ENCODE data around the gene OR10P1.
A peak's percentile ranks its signal among the peaks of the same experiment; 100 is the strongest.

OR10P1 gene

GRCh38 chr12:55653031-55653430 is 16.3 kb downstream of the OR10P1 start:
- DNase-seq: no peak

GRCh38 chr12:55654511-55655214 is 18.0 kb downstream of the OR10P1 start:
- no peak for DNase-seq

- DNase-seq: no peak
These were observed 20.5 kb downstream of the OR10P1 start for GRCh38 chr12:55657212-55657611.

- no peak for DNase-seq
These were observed 21.5 kb downstream of the OR10P1 start for GRCh38 chr12:55658212-55658611.

GRCh38 chr12:55658635-55659391 is 22.1 kb downstream of the OR10P1 start:
- DNase-seq: no peak

- peak; percentile 34 for DNase-seq
These were observed 23.0 kb downstream of the OR10P1 start for GRCh38 chr12:55659486-55660385.

- DNase-seq: no peak
These were observed 26.7 kb downstream of the OR10P1 start for GRCh38 chr12:55663391-55663790.

- DNase-seq: no peak
These were observed 28.1 kb downstream of the OR10P1 start for GRCh38 chr12:55664826-55665225.

GRCh38 chr12:55666508-55666907 is 29.8 kb downstream of the OR10P1 start:
- no peak for DNase-seq

GRCh38 chr12:55670276-55670675 is 33.6 kb downstream of the OR10P1 start:
- no peak for DNase-seq

GRCh38 chr12:55671746-55672145 is 35.1 kb downstream of the OR10P1 start:
- no peak for DNase-seq

- no peak for DNase-seq
These were observed 36.9 kb downstream of the OR10P1 start for GRCh38 chr12:55673638-55674037.

- DNase-seq: no peak
These were observed 39.0 kb downstream of the OR10P1 start for GRCh38 chr12:55675666-55676065.

- no peak for DNase-seq
These were observed 40.0 kb downstream of the OR10P1 start for GRCh38 chr12:55676707-55677106.

- DNase-seq: no peak
These were observed 43.0 kb downstream of the OR10P1 start for GRCh38 chr12:55679691-55680090.

GRCh38 chr12:55681142-55682077 is 44.7 kb downstream of the OR10P1 start:
- DNase-seq: peak; percentile 77

GRCh38 chr12:55682087-55682796 is 45.5 kb downstream of the OR10P1 start:
- DNase-seq: no peak

GRCh38 chr12:55683676-55684075 is 47.0 kb downstream of the OR10P1 start:
- no peak for DNase-seq

- no peak for DNase-seq
These were observed 48.2 kb downstream of the OR10P1 start for GRCh38 chr12:55684761-55685370.

GRCh38 chr12:55685671-55686070 is 49.0 kb downstream of the OR10P1 start:
- DNase-seq: no peak

GRCh38 chr12:55686366-55687010 is 49.8 kb downstream of the OR10P1 start:
- DNase-seq: peak; percentile 21
